HEK293 (cell line): ENCODE measurements around the gene MYO9B.

Experiments used
- ZFP3 ChIP-seq: fragments of 450-650 bp; formaldehyde crosslinking; IDR thresholded peaks from 2 replicates; pipeline ENCODE4 v1.5.1; 2016; ENCODE audit warnings: low read depth, missing biosample characterization, missing genetic modification characterization
- ZNF776 ChIP-seq: fragments of 450-650 bp; formaldehyde crosslinking; IDR thresholded peaks from 2 replicates; pipeline ENCODE4 v1.5.0; 2017; ENCODE audit warnings: missing biosample characterization, missing genetic modification characterization, borderline replicate concordance
- TF ChIP-seq, protein P1 (sequence below): fragments of 450-650 bp; formaldehyde crosslinking; IDR thresholded peaks from 2 replicates; pipeline ENCODE4 v1.5.1; 2016; ENCODE audit warnings: missing biosample characterization, missing genetic modification characterization

DNA sequence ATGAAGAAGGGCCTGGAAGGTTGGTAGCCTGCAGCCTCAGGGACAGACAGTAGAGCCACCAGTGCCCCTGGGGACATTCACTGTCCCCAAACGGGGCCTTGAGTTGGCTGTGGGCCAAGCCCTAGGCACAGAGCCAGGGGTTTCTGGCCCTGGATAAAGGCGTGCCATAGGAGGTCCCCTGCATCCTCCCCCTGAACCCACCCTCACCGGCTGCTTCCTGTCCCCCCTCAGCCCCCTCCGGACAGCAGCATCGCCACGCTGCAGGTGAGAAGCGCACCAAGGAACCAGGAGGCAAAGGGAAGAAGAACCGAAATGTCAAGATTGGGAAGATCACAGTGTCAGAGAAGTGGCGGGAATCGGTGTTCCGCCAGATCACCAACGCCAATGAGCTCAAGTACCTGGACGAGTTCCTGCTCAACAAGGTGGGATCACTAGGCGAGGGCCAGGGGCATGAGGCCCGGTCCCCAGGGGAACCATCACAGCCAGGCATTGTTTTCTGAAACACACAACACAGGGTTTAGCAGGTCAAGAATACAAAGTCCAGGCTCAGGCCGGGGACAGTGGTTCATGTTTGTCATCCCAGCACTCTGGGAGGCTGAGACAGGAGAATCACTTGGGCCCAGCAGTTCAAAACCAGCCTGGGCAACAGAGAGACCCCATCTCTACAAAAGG, 125.0 kb downstream of the MYO9B start:
- TF ChIP-seq ZFP3 (no peak), ZNF776 (tag by site-specific recombination) (no peak)
- TF ChIP-seq, protein P1, sequence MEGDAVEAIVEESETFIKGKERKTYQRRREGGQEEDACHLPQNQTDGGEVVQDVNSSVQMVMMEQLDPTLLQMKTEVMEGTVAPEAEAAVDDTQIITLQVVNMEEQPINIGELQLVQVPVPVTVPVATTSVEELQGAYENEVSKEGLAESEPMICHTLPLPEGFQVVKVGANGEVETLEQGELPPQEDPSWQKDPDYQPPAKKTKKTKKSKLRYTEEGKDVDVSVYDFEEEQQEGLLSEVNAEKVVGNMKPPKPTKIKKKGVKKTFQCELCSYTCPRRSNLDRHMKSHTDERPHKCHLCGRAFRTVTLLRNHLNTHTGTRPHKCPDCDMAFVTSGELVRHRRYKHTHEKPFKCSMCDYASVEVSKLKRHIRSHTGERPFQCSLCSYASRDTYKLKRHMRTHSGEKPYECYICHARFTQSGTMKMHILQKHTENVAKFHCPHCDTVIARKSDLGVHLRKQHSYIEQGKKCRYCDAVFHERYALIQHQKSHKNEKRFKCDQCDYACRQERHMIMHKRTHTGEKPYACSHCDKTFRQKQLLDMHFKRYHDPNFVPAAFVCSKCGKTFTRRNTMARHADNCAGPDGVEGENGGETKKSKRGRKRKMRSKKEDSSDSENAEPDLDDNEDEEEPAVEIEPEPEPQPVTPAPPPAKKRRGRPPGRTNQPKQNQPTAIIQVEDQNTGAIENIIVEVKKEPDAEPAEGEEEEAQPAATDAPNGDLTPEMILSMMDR (tag by site-specific recombination) = no peak
